NCI-H2107 treated with DMSO at 0.1 percent for 48 hours (cell line): ENCODE results near the gene EQTN.

ENCODE experiments used
- DNase-seq: peaks from one replicate; lab custom pipeline; 2025; ENCODE audit not compliant: unreplicated experiment; lab: John Stamatoyannopoulos, UW

EQTN gene

DNA sequence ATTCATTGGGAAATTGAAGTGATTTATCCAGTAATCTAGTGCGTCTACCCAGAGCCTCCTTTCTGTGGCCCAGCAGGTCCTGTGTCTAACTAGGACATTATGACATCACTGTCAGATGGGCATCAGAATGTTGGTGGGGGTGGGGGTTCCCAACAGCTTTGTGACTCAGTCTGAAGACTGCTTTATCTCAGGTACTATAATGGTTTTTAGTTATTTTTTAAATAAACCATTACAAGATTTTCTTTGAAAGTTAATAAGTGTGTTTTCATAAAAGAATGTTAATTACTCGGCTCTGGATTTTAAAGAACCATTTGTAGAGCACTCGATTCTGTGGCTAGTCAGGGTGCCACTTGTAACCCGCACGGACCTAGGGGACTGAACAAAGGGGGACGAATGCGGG is at the start of gene EQTN:
EQTN (minus strand) TSS at position 101 of the 400 bp plus-strand sequence; CDS start at position 6, 95 bp downstream.
- DNase-seq = no peak

DNA sequence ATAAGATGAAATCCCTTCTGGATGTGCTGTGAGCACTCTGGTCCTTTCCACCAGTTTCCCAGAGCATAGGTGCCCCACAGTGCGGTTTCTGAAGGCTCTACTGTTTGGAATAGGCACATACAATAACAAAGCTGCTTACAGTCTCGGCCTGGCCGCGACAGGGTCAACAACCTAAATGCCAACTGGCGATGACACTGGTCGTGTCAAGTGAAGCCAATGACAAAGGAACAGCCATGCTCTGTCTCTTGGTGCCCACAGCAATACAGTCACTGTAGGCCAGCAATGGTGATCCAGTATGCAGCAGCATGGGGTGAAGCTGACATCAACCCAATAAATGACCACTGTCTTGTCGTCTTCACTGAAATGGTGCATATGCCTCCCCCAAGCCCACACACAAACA is 47.8 kb upstream of the EQTN start:
- DNase-seq = no peak

DNA sequence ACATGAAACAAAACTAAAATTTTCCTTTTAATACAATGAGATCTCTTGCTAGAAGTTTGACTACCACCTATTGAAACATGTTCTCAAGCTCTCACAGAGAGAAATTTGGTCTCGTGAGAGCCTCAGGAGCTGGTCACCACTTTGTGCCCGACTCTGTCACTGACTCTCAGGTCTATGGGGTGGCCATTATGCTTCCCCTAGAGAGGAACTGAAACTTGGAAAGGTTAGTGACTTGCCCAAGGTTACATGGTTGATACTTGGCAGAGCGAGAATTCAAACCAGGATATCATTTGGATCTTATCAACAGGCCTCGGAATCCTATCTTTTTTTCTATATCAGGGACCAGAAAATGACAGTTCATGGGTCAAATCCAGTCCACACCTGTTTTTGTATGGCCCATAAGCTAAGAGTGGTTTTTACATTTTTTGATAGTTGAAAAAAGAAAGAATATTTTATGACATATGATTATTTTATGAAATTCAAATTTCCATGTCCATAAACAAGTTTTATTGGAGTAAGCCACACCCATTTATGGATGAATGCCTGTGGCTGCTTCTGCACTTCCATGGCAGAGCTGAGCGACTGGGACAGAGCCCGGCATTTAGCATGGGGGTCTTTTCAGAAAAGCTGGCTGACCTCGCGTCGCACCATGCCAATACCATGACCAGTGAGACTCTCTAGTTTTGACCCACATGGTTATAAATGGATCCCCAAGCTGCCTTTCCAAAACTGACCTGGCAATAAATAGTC is 44.8 kb upstream of the EQTN start:
- no peak for DNase-seq

DNA sequence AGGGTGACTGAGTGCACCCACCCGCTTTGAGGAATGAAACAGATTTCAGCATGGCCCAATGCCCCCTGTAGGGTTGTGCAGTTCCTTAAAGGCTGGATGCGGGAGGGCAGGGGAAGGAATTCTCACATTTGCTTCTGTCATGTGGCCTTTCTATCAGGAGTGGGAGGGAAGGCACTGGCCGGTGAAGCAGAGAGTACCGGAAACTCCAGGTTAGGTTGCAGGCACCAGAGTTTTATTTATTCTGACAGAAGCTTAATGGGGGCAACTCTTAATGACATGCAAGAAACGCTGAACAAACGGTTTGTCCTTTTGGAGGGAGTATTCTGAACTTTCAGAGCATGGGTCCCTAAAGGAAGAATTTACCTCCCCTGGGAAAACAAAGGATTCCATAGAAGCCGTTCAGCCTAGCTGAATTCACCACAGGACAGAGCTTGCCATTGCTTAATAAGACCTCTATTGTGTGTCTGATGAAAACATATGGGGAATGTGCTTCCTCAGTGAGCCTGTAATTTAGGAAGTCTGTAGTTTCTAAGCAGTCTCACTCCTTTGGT is 44.1 kb upstream of the EQTN start:
- no peak for DNase-seq

DNA sequence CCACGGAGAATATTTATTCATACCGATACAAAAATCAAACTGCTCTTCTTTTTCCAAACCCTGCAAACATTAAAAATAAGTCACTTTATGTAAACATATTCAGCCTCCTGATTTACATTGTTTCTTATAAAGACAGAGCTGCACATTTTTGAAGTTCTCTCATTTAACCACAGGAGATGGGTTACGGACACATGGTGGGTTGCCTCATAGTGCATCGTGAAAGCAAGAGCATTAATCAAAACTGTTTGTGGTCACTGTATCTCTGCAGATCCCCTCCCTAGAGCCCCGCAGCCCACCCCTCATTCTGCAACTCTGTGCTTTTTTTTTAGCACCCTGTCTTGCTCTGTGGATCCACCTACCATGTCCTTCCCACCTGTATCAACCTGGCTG is 43.3 kb upstream of the EQTN start:
- DNase-seq = no peak

DNA sequence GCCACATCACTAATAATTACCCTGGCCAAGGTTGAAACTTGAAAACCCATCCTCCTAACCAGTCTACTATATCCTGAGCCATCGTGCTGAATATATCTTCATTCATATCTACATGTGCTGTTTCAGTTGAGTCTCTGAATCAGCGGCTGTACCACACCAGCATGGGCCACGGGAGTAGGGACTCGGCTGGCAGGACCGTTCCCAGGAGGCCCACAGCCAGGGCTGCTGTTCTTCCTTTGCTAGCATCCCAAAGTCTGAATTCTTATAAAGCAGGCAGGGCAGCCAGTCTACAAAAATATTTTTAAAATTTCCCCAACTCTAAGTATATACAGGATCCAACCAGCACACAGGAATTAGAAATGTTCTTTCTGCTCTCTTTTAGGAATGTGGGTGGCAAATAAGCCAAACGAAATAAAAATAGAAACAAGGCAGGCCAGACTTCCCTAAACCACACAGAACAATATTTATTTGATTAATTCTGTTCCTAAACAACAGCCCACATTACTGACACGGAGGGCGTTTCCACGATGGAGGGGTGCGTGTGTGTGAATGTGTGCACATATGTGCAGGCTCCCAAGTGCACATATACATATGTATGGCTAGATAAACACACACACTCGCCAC is 42.8 kb upstream of the EQTN start:
- DNase-seq = no peak

DNA sequence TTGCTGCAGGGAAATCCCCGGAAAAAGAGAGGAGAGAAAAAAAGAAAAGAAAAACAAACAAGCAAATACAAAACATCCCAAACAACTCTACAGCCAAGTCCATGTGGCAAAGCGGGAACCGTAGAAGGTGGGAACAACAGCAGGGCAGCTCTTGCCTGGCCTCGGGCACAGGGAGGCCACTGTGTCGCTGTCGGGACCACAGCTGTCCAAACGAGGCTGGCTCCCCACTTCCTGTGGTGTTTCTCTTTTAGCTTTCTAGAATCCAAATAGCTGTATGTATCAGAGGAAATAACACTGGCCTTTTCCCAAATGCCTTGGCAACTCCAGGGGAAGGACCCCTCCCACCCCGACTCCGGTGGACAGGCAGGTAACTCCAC is 41.6 kb upstream of the EQTN start:
- no peak for DNase-seq

DNA sequence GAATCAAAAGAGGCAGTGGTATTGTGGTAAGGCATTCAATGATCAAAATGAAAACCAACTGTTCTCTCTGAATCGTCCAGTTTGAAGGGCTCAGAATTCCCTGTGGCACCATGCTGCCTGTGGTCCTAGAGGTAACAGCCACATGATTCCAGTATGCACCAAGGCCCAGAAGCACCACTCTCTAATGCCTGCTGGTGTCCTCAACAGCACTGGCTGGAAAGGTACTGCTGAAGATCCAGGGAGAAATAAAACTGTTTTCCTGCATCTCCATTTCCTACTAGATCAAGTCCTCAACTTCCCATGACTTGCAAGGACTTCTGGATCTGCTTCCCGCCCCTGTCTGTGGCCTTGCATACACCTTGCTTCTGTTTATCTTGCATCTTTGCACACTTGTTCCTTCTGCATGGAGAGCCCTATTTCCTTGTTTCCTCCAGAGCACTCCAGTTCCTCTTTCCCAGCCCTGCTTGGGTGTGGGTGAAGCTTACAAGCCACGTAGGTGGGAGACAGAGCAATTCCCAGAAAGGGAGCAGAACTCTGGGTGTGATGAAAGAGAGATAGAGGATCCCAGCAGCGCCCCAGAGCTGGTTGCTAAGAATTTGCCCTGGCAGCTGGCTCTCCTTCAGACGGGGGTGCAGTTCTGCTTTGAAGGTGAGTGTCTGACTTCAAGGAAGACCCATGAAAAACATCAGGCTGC is 41.0 kb upstream of the EQTN start:
- DNase-seq = no peak

DNA sequence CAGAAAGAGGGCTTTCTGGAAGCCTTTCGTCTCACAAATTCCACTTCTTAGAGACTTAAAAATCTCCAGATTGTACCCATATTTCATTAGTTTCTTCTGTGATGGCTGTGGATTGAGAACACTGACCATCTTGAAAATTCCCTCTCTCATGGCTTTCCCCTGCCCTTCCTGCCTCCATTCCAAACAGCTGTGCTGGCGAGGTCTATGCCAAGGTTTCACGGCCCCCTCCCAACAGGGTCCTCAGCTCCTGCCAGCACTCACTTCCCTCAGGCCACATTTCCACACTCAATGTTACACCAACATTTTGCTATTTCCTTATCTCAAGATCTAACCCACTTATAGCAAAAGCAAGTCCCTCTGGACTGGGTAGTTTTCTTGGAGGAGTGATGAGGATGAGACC is 40.3 kb upstream of the EQTN start:
- no peak for DNase-seq

DNA sequence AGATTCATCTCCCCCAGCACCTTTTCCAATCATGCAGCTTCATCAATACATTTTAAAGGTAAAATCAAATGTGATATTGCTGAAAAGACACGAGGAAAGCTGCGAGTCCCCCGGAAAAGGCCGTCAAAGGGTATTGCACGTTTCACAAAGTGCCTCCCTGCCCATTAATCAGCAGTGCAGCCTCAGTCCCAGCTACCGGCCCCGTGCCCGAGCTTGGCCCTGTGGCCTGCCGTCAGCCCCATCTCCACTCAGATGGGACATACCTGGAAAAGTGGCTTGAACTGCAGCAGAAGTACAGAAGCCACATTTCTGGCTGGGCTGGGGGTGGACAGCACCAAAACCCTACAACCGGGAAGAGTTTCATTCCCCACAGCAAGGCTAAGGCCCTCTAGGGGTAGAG is 39.9 kb upstream of the EQTN start:
- DNase-seq = no peak

DNA sequence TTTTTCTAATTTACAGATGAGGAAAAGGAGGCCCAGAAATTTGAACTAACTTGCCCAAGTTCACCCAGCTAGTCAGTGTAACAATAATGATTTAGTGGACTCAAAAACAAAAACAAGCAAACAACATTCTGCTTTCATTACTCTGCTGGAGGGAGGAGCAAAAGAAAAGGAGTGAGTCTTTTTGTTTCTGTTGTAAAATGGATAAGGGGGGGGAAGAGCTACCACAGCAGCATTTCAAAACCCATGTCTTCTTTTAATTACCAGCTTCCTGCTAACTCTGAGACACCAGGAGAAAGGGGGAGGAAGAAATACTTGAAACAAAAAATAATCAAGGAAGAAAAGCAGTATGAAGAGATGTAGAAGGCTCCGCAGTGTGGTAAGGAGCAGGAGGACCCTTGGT is 39.2 kb upstream of the EQTN start:
- no peak for DNase-seq

DNA sequence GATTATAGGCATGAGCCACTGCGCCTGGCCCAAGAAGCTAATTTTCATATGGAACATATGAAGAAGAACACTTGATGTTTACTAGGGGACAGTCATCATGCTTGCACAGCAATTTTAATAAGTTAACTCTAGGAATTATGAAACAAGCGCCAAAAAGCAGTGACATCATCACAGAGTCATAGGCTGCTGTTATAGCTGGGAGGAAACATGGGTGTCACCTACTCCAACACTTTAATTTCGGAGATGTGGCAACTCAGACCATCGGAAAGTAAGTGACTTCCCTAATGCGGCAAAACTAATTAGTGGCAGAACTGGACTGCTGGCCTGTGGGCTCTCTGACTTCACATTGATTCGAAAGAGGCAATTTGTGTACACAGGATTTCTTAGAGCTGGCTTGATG is 38.1 kb upstream of the EQTN start:
- DNase-seq = no peak

DNA sequence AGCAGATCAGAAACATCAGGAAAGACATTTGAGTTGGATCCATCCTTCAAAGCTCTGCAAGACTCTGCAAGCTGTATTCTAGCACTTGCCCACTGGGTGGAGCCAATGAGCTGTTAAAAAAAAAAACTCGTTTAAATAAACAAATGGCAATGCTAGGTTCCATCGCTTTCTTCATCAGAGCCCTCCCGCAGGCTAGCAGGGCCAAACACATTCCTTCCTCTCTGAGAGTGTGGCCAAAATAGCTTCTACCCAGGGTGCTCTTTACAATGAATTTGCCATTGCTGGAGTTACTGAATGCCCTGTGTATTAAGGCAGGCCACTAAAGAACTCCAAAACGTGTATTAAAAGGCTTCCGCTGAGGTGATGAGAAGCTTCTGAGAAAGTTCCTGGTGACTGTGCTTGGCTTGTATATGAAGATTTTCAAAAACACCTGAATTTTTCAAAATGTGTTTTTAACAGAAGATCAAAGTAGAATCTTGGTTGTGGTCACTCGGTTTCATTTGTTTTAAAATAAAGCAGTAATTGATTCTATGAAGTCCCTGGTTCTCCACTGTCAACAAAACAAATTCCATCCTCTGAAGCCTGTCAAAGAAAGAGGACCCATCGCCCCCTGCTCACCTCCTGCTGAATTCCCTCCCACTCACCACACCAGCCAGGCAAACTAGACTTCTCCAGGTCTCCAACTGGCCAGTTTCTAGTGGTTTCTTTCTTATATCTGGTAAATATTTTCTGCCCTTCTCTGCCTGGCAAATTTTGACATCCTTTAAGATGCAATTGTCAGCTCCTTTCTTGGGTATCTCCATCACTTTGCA is 36.5 kb upstream of the EQTN start:
- DNase-seq = peak; percentile 29

DNA sequence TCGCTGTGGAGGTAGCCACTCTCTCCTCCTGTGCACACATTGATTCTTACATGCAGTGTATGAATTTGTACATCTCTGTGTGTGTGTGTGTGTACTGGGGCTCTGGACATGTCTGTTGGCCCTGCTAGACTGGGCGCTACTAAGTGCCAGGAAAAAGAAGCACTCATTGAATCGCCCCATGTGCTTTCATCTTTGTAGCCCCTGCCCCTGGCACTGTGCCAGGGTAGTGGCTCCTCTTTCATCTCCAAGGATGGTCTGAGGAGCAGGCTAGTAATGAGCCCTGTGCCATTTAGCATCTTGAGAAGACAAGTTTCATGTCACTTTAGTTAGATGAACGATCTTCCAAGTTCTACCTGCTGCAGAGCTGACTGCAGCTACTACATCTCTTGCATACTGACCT is 34.4 kb upstream of the EQTN start:
- no peak for DNase-seq

DNA sequence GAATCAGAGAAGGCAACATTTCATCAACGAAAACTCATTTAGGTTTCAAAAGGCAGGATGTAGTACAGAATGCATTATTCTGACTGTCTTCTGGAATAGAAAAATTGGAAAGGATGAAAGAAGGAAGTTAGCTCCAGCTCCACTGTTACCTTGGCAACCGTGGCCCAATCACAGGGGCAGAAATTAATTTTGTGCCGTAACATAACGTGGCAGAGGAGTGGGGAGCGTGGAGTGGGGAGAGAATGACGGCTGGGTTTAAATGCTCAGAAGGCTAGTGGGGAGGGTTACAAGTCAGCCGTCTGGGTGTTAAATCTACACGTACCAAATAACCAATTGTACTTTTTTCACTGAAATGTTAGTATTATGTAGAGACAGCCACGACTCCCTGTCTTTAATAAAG is 32.3 kb upstream of the EQTN start:
- no peak for DNase-seq

DNA sequence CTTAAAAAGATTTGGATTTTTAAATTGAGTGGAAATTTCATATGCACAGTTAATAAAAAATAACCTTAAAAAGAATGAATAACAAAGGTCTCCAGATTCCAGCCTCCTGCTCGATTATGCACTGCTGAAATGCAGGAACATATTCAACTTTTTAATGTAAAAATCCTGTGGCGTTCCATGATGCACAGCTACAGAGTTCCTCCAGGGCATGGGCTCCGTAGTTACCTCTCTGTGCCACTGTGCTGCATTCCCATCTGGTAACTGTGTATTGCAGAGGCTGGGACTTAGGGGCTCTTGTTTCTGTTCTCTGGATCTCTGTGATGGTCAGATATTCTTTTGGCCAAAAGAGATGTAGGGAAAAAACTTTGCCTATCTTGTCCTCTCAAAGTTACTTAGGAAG is 31.5 kb upstream of the EQTN start:
- no peak for DNase-seq

DNA sequence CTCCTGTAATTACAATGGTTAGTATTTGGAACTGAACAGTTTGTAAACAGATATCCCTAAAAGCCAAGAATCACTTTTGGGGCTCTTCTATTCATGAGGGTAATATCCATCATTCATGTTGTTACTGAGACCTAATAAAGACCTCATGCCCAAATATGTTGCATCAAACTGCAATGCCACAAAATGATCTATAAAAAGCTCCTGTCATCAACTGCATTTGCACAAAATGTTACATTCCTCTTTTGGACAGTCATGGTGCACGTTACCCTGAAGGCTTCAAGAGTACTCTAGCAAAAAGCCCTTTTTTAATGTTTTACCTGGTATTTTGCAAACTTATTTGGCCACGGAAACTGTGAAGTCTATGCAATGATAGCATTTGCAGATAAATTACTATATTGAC is 14.2 kb upstream of the EQTN start:
- no peak for DNase-seq

DNA sequence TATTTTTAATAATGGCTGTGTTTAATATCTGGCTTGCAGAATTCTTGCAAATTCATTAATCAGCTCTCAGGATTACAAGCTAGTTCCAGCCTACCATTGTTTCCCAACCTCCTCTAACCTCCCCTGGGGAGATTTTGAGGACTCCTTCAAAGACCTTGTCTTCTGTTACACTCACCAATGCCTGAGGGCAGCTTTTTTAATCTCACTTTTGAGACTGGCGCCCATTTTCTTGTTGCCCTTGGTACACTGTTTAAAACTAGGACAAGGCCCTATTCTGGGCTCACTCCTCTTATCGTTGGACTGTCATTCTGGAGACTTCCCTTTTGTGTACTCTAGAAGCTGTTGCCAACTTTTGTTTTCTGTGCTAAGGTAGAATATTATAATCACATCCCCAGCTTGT is 13.6 kb upstream of the EQTN start:
- DNase-seq = no peak

DNA sequence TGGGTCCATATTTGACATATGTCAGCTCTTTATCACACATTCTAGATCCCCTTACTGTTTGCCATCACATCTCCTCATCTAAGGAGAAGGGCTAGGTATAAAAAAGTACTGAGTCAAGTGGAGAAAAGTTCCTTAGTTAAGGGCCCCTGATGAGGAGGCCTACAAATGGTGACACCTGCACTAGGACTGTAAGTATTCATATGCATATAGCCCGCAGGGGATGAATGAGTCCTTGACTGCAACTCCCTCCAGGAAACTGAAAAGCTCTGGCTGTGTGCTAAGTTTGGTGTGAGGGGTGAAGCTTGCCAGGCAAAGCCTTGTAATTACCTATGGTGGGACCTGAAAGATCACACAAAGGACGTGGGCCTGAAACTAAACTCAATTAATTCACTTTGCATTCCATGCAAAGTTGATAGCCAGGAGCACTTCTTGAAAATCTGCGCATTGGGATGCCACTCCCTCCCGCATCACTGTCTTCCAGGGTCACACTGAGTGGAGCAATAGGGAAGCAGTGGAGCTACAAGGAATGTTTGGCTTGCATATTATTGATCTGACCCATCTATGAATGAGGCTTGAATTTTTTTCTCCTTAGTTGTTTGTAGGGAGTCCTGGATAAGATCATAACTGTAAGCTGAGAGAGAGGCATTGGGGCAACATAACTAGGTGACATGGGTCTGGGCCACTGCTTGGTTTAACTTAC is 11.9 kb upstream of the EQTN start:
- DNase-seq = no peak

DNA sequence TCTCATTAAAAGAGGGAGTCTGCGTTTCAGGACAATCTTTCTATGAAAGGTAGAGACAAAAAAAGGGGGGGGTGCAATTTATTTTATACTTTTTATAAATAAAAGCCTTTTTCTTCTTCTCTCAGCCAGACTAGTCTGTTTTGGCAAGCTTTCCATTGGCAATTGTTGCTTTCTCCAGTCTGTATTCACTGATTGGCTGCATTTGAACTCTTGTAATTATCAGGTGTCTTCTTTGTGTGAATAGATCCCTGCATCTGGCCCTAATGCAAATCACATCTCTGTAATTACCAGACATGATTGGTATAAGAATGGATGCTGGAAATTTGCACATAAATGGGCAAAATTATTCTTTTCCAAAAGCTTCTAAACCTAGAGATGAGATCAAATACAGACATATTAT is 7.6 kb upstream of the EQTN start:
- no peak for DNase-seq

DNA sequence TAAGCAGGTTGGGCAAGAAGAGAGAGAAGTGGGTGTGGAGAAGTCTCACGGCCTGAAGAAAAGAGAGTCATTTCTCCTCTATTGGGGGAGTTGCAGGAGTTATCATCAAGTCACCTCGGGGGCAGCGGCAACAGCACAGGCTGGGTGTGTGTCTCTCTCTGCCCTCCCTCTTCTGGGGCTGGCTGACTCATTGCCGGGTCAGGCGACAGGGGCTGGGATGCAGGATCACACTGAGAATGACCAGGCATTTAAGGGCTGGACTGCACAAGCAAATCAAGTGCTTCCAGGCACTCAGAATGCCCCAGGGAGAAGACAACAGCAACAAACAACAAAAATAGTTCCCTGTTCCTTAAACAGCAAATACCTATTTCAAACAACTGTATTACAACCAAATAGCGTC is 6.3 kb upstream of the EQTN start:
- DNase-seq = no peak
